GM18526 (cell line): Measurements from ENCODE around the gene SPATA7.

Experiments
- POLR2A ChIP-seq: IDR thresholded peaks from 3 replicates; pipeline ENCODE4 v1.6.1; 2011; ENCODE audit not compliant: insufficient read length; ENCODE audit errors: extremely low read depth

The SPATA7 gene

DNA sequence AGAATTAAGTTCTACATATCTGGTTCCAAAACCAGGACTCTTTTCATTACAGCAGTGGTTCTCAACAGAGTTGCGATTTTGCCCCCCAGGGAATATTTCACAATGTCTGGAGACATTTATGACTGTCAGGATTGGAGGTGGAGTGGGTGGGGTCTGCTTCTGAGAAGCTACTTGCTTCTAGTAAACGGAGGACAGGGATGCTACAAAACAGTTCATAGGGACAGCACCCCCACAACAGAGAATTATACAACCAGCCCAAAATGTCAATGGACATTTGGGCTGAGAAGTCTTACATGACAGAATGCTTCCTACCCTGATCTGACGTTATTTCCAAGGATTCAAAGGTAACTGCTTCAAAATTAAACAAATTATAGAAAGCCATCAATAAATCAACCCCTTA, 739 bp upstream of the SPATA7 start:
- no peak for TF ChIP-seq POLR2A

DNA sequence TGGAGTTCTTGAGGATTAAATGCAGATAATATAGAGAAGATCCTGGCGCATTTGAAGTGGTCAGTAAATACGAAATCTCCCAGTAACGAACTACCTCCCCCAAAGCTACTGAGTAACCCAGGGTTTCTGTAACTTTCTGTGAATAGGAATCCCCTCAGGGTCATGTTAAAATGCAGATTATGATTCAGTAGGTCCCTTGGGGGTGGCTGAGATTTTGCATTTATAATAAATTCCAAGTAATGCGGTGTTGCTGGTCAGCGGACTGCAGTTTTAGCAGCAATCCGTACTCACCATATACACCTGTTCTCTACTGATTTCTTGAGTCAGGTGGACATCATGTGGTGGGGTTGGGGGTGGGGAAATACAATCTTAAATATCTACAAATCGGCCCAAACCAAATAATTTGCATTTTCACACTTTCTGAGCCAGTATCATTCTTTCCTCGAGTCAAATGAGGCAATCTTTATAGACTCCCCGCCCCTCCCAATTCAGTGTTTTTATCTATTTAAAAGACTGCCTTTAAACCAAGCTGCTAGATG, 868 bp downstream of the SPATA7 start:
- TF ChIP-seq POLR2A: no peak

DNA sequence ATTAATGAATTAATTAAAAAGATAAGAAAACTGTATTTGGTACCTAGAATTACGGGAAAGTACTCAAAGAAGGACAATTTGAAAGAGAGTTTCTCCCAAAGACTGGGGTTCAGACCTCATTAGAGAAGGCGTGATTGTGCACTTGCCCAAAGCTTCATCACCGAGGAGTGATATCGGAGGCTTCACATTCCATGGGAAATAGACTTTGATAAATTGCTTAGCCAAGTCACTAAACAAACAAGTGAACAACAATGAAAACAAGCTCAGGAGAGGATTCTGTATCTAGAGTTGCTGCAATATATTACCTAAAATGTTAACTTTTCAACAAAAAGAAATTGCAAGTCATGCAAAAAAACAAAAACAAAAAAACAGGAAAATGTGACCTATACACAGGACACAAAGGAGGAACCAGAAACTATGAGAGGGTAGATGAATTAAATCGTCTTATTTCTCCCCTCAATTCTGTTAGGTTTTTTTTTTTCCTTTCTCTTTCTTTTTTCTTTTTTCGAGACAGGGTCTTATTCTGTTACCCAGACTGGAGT, 3.4 kb downstream of the SPATA7 start:
- no peak for TF ChIP-seq POLR2A

DNA sequence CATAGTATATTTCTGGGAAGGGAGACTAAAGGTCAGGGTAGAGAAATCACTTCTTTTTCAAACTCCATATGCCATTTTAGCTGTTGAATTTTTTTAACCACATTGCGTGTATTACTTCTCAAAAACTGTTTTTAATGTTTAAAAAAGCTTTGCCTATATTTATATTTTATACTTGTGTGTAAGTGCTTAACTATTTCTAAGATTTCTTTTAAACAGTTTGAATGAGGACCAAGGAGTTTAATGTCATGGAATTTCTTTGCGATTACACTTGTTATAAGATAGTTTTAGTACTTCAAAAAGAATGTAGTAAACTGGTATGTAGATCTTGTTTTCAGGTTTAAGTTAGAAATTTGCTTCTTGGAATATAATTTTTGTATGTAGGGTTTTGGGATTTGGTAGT, 7.2 kb downstream of the SPATA7 start:
- TF ChIP-seq POLR2A: no peak

DNA sequence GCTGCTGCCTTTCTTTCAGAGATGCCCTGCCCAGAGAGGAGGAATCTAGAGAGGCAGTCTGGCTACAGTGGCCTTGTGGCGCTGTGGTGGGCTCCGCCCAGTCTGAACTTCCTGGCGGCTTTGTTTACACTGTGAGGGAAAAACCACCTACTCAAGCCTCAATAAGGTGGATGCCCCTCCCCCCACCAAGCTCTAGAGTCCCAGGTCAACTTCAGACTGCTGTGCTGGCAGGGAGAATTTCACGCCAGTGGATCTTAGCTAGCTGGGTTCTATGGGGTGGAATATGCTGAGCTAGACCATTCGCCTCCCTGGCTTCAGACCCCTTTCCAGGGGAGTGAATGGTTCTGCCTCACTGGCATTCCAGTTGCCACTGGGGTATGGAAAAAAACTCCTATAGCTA, 25.6 kb downstream of the SPATA7 start:
- TF ChIP-seq POLR2A: no peak

DNA sequence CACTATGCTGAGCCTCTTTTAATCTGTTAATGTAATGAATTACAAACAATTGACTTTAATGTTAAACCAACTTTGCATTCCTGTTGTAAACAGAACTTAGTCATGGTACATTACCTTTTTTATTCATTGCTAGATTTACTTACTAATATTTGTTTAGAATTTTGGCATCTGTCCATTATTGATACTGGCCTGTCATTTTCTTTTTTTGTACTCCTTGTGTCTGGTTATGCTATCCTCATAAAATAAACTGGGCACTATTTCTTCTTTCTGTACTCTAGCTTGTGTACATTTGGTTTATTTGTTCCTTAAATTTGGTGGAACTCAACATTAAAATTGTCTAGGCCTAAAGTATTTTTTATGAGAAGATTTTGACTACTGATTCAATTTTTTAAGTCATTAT, 32.1 kb downstream of the SPATA7 start:
- TF ChIP-seq POLR2A: no peak

DNA sequence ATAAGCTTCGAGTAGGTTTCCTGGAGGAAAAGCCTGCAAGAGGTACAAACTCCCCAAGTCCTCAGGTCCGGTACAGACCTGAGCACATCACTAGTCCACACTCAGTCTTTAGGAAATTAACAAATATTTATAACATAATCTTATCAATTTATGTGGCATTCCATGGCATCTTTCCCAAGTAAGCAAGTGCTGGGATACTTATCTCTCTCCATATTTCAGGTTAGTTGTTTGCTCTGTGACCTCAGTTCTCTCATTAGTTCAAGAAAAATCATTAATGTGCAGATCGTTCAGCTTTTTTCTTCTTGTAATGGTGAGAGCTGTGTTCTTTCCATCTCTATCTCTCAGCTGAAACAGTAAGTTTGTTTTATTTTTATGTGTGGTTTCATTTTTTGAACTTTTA, 34.7 kb downstream of the SPATA7 start:
- no peak for TF ChIP-seq POLR2A

DNA sequence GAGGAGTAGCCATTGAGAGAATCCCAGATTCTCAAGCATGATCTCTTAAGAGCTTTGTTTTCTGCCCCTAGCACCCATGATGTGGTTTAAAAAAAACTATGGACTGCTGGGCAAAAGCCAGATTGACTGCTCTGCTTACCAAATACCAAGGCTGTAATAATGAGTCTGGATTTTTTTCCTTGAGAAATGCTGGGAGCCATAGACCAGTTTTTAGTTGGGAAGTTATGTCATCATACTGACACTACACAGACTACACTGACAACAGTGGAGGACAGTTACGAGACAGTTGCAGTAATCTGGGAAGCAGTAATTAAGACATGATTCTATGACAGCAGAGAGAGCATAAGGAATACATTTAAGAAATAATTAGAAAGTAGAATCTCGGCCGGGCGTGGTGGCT, 35.8 kb downstream of the SPATA7 start:
- no peak for TF ChIP-seq POLR2A

DNA sequence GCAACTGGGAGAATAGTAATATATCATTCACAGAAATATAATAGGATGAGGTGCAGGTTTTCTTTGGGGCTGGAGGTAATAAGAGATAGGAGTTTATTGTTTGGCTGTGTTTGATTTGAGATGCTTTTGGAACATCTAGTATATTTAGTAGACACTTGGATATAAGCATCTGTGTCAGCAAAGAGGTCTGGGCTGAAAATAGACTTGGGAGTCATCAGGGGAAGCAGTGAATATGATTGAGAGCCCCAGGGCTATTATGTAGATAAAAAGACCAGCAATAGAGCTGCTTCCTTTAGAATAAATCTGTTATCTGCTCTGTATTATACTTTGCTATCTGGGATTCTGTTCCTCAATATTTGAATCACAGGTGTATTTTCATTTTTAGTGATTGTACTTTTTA, 36.6 kb downstream of the SPATA7 start:
- TF ChIP-seq POLR2A: no peak

DNA sequence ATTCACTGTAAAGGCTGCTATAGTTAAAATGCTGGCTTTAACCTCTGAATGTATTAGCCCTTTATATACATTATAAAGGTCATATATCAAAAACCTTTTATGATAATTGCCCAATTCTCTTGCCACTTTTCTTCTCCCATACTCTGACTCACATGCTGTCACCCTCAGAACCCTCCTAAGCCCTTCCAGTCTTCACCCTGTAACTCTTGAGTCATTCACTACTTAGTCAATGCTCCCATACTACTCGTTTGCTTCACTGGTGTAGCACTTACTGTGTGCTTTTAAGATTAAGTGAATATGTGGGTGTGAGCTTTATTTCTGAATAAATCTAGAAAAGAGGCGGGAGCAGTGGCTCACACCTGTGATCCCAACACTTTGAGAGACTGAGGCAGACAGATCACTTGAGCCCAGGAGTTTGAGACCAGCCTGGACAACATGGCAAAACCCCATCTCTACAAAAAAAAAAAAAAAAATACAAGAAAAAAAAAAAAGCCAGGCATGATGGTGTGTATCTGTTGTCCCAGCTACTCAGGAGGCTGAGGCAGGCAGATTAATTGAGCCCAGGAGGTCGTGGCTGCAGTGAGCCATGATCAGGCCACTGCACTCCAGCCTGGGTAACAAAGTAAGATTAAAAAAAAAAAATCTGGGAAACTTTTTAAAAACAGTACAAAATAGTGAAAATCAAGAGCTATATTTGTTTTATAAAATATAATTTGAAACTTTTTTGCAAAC, 37.6 kb downstream of the SPATA7 start:
- no peak for TF ChIP-seq POLR2A

DNA sequence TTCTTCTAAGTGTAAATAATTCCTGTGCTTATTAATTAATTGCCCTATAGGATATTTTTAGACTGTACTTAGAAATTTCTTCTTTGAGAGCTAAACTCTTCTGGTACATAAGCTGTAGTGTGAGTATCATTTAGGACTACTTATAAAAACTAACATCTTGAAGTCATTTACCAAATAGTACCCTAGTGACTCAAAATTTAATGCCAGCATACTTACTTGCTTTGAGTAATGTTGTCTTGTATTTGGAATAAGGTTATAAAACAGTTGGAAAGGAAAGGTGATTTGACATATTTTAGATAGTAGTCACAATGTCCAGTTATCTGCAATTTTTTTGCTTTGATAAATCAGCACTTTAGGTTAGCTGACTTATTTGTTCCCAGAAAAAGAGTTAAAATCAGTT, 39.1 kb downstream of the SPATA7 start:
- no peak for TF ChIP-seq POLR2A

DNA sequence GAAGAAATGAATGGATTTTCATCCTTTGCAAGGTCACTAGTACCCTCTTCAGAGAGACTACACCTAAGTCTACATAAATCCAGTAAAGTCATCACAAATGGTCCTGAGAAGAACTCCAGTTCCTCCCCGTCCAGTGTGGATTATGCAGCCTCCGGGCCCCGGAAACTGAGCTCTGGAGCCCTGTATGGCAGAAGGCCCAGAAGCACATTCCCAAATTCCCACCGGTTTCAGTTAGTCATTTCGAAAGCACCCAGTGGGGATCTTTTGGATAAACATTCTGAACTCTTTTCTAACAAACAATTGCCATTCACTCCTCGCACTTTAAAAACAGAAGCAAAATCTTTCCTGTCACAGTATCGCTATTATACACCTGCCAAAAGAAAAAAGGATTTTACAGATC, 40.8 kb downstream of the SPATA7 start:
- no peak for TF ChIP-seq POLR2A

DNA sequence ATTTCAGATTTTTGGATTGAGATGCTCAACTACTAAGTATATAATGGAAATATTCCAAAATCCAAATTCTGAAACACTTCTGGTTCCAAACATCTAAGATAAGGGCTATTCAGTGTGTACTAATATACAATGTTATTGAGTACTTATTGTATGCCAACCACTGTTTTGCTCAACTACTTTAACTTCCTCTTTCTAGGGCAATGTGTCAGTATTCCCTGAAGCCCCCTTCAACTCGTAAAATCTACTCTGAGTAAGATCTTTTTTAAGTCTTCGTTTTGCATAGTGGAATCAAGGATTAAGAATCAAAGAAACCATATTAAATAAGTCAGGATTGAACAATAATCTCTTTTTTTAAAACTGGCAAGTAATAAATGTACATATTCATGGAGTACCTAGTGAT, 45.5 kb downstream of the SPATA7 start:
- no peak for TF ChIP-seq POLR2A

DNA sequence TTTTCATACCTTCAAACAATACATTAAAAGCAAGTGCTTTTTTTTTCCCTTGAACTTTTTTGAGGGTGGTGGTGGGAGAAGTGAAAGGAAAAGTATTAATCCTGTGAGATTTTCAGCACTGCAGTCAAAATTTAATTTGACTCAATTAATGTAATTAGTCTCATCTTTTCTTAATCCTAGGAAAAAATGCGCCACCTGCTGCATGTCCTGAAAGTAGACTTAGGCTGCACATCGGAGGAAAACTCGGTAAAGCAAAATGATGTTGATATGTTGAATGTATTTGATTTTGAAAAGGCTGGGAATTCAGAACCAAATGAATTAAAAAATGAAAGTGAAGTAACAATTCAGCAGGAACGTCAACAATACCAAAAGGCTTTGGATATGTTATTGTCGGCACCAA, 52.2 kb downstream of the SPATA7 start:
- no peak for TF ChIP-seq POLR2A

DNA sequence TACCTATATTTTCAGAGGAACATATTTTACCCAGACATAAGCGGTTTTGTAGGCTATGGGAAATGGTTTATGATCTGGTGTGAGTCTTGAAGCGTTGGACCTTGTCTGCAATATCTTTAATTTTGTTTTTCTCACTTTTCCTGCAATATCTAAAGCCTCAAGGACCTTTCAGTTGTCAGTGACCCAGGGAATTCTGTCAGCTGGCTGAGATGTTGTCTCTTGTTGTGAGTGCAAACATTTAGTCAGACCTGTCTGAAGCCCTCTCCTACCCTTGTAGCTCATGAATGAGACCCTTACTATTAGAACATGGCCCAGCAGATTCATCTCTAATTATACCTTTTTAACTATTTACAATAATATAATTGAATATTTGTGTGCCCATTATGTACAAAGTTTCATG, 53.6 kb downstream of the SPATA7 start:
- no peak for TF ChIP-seq POLR2A

DNA sequence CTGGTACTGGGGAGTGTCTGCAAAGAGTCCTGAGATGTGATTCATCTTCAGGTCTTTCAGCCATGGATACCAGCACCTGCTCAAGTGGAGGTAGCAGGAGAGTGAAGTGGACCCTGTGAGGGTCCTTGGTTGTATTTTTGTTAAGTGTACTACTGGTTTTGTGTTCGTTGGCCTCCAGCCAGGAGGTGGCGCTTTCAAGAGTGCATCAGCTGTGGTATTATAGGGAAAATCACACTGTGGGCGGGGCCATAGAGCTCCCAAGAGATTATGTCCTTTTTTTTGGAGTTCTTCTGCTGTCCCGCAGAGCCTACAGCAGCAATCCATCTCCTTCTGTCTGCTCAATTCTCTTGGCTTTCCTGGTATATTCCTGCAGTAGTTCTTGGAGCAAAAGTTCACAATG, 66.8 kb downstream of the SPATA7 start:
- TF ChIP-seq POLR2A: no peak

DNA sequence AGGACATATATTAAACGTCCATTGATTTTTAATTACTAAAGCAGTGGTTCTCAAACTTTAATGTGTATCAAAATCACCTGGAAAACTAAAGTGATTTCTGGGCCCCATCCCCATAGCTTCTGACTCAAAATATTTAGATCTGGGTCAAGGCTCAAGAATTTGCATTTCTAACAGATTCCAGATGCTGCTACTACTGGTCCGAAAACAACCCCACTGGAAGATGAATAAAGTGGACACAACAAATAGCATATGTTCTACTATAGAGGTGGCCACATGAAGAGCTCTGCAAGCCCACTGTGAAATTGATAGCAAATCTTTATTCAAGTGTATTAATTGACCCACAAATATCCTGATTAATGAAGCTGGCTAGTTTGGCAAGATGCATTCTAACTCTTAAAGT, 69.4 kb downstream of the SPATA7 start:
- no peak for TF ChIP-seq POLR2A
